Endothelial cell (in vitro differentiated cells): ENCODE results near the gene GRK1. TPM values are rescaled to one million over a fixed set of nuclear protein-coding genes. Genes with fewer than 3 reads are reported as not detected.

Experiments used
- DNase-seq: peaks from one replicate; pipeline ENCODE4 v3.0.0; 2021; ENCODE audit warnings: low spot score
- H3K27ac Mint-ChIP-seq: one replicate; pipeline ENCODE4 v1.8.0; 2021; ENCODE audit warnings: mixed read lengths, inconsistent platforms; ENCODE audit not compliant: unreplicated experiment
- H3K27me3 Mint-ChIP-seq: one replicate; pipeline ENCODE4 v1.8.0; 2021; ENCODE audit warnings: mild to moderate bottlenecking, moderate library complexity, mixed read lengths, inconsistent platforms; ENCODE audit not compliant: unreplicated experiment
- H3K36me3 Mint-ChIP-seq: one replicate; pipeline ENCODE4 v1.8.0; 2021; ENCODE audit warnings: mild to moderate bottlenecking, low read depth, mixed read lengths, inconsistent platforms; ENCODE audit not compliant: unreplicated experiment
- H3K4me1 Mint-ChIP-seq: one replicate; pipeline ENCODE4 v1.8.0; 2021; ENCODE audit warnings: mild to moderate bottlenecking, mixed read lengths, inconsistent platforms; ENCODE audit not compliant: unreplicated experiment
- H3K4me3 Mint-ChIP-seq: one replicate; pipeline ENCODE4 v1.8.0; 2021; ENCODE audit warnings: mild to moderate bottlenecking, mixed read lengths, inconsistent platforms; ENCODE audit not compliant: unreplicated experiment
- H3K9me3 Mint-ChIP-seq: one replicate; pipeline ENCODE4 v1.8.0; 2021; ENCODE audit warnings: mixed read lengths, inconsistent platforms; ENCODE audit not compliant: unreplicated experiment
- CTCF ChIP-seq: fragments of 200-600 bp; sonication (generic); IDR thresholded peaks from one replicate; pipeline ENCODE4 v1.5.0; 2021; ENCODE audit warnings: antibody characterized with exemption; ENCODE audit not compliant: unreplicated experiment
- total RNA-seq: library from RNA; stranded (reverse); fragmentation: NEBNext Ultra II Directional; extraction: Animal tissue kit (Norgen Biotek cat#: 25700); gene quantifications from one replicate; pipeline ENCODE4 v1.2.1, GENCODE V29; 2021; ENCODE audit not compliant: unreplicated experiment

The GRK1 gene
- total RNA-seq, 1 donor from 2014 or later: 0.54 TPM

GRCh38 chr13:113767366-113767765, 100.3 kb downstream of the GRK1 start:
- no peak for TF ChIP-seq CTCF
- peaks cover 26% of the 10 kb centered on the region for H3K27me3 Mint-ChIP-seq
- peaks cover 46% of the 10 kb centered on the region for H3K4me1 Mint-ChIP-seq
- no peaks in the 10 kb centered on the region for H3K9me3 Mint-ChIP-seq
- no peak overlapping the region for H3K4me3 Mint-ChIP-seq
- no peak overlapping the region for H3K27ac Mint-ChIP-seq
- peaks cover 64% of the 10 kb centered on the region for H3K36me3 Mint-ChIP-seq
- DNase-seq: no peak

- H3K9me3 Mint-ChIP-seq: no peaks in the 10 kb centered on the region
- H3K4me3 Mint-ChIP-seq: peak overlapping the region; percentile 73
- peak overlapping the region; percentile 78 for H3K27ac Mint-ChIP-seq
- no peak for DNase-seq
- H3K27me3 Mint-ChIP-seq: peaks cover 26% of the 10 kb centered on the region
- H3K4me1 Mint-ChIP-seq: peaks cover 38% of the 10 kb centered on the region
- H3K36me3 Mint-ChIP-seq: peaks cover 69% of the 10 kb centered on the region
- no peak for TF ChIP-seq CTCF
These were observed 101.2 kb downstream of the GRK1 start for GRCh38 chr13:113768018-113768905.

- Mint-ChIP-seq H3K27ac (no peak overlapping the region), H3K4me1 (peaks cover 33% of the 10 kb centered on the region), H3K4me3 (peak overlapping the region; percentile 35), H3K9me3 (no peaks in the 10 kb centered on the region), H3K27me3 (peaks cover 23% of the 10 kb centered on the region), H3K36me3 (peaks cover 68% of the 10 kb centered on the region)
- DNase-seq: no peak
- TF ChIP-seq CTCF: no peak
These were observed 102.1 kb downstream of the GRK1 start for GRCh38 chr13:113769106-113769505.

GRCh38 chr13:113769881-113770280, 102.9 kb downstream of the GRK1 start:
- DNase-seq: no peak
- Mint-ChIP-seq H3K36me3 (peaks cover 64% of the 10 kb centered on the region), H3K4me1 (peaks cover 28% of the 10 kb centered on the region)

More at GRCh38 chr13:113769881-113770280, 102.9 kb downstream of the GRK1 start:
- Mint-ChIP-seq H3K4me3 (peak overlapping the region; percentile 59), H3K27me3 (peaks cover 21% of the 10 kb centered on the region), H3K27ac (no peak overlapping the region), H3K9me3 (no peaks in the 10 kb centered on the region)
- TF ChIP-seq CTCF: no peak
